A172 (cell line): ENCODE measurements around the gene FGA. TPM values are rescaled to one million over a fixed set of nuclear protein-coding genes. Genes with fewer than 3 reads are reported as not detected.

Source experiments
- DNase-seq: peaks from one replicate; pipeline ENCODE4 v3.0.0-alpha.2; 2015; ENCODE audit warnings: low spot score
- total RNA-seq: library from RNA; depleted of rRNA; stranded (reverse); fragments of >200 nt; shearing (Covaris generic); gene quantifications from 2 replicates; pipeline ENCODE4 v1.2.3, GENCODE V29; 2014

The FGA gene
- total RNA-seq, 1 experiment from 2014 or later, result not detected

- no peak for DNase-seq
Measured at GRCh38 chr4:154583230-154583629, 7.3 kb downstream of the FGA start.

- no peak for DNase-seq
Measured at GRCh38 chr4:154582723-154583122, 7.8 kb downstream of the FGA start.

GRCh38 chr4:154579927-154580326 lies 10.6 kb downstream of the FGA start:
- no peak for DNase-seq

- no peak for DNase-seq
Measured at GRCh38 chr4:154578919-154579318, 11.6 kb downstream of the FGA start.

DNA sequence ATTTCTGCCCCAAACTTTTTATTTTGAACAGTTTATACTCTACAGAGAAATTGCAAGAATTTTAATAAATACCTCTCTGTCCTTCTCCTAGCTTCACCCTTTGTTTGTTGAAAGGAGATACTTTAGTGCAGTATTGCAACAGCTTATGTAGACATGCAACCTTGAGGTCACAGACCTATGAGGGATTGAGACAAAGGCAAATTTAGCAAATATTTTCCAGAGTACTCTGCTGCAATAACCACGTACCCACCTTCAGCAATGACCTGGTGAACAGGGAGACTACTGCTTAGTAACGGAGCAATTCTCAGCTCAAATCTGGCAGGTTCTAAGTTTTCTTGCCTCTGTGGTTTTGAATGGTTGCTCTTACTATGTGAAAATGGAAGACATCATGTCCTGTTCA lies 13.2 kb downstream of the FGA start:
- DNase-seq, result no peak

- no peak for DNase-seq
Measured at GRCh38 chr4:154574311-154574710, 16.2 kb downstream of the FGA start.

DNA sequence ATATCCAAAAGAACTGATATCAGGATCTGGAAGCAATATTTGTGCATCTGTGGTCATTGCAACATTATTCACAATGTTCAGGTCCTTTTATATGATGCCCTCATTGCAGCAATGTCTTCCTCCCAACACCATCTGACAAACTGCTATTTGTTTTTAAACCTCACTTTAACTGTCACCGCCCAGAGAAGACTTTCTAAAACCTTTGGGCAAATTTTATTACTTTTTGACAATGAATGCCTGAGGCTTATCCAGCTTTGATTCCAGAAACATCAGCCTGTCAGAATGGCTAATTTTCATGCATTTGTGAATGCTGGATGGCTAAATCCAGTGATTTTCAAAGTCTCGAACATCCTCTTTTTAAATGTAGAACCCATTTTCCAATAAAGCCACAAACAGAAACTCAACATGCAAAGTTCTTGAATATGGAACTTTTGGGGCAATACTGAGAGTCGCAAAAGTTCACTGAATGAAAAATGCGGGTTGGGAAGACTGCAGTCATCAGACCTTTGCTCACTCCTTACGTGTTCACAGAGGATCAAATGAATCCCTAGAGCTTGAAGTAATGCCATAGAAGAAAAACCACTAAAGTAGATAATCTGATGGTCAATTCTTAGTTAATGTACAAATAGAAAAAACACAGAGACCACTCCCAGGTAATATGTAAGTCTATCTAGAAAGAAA lies 17.2 kb downstream of the FGA start:
- no peak for DNase-seq

GRCh38 chr4:154569584-154569983 lies 21.0 kb downstream of the FGA start:
- DNase-seq, result no peak

DNA sequence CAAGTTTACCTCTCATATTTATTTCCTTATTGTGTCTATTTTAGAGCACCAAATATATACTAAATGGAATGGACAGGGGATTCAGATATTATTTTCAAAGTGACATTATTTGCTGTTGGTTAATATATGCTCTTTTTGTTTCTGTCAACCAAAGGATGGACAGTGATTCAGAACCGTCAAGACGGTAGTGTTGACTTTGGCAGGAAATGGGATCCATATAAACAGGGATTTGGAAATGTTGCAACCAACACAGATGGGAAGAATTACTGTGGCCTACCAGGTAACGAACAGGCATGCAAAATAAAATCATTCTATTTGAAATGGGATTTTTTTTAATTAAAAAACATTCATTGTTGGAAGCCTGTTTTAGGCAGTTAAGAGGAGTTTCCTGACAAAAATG lies 21.5 kb downstream of the FGA start:
- no peak for DNase-seq

- DNase-seq, result no peak
Measured at GRCh38 chr4:154566639-154567204, 23.8 kb downstream of the FGA start.

- DNase-seq, result no peak
Measured at GRCh38 chr4:154565704-154566103, 24.8 kb downstream of the FGA start.

DNA sequence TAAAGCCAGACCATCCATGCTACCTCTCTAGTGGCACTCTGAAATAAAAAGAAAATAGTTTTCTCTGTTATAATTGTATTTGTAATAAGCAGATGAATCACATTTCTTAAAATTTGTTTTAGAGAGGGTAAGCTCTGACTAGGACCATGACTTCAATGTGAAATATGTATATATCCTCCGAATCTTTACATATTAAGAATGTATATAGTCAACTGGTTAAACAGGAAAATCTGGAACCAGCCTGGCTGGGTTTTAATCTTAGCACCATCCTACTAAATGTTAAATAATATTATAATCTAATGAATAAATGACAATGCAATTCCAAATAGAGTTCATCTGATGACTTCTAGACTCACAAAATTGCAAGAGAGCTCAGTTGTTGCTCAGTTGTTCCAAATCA lies 26.2 kb downstream of the FGA start:
- DNase-seq, result no peak

DNA sequence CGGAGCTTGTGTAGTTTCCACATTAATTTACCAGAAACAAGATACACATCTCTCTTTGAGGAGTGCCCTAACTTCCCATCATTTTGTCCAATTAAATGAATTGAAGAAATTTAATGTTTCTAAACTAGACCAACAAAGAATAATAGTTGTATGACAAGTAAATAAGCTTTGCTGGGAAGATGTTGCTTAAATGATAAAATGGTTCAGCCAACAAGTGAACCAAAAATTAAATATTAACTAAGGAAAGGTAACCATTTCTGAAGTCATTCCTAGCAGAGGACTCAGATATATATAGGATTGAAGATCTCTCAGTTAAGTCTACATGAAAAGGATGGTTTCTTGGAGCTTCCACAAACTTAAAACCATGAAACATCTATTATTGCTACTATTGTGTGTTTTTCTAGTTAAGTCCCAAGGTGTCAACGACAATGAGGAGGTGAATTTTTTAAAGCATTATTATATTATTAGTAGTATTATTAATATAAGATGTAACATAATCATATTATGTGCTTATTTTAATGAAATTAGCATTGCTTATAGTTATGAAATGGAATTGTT lies 27.8 kb downstream of the FGA start, which contains the start of gene FGB:
Gene FGB (plus strand): TSS at position 315 of the 558 bp plus-strand sequence. CDS start 8 bp downstream, at position 323.
- no peak for DNase-seq

DNA sequence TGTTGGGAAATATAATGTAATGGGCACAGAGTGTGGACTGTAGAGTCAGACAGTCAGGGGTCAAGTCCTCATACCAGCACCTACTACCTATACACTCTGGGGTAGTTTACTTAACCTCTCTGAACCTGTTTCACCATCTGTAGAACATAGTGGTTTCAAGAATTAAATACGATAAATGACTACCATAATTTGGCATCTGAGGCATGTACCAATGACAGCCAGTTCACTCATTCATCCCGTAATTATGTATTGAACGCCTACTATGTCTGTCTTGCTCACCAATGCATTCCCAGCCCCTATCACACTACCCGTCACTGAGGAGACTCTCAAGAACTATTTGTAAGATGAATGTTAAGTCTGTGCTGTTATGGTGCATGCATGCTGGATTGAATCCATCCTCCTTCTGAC lies 29.7 kb downstream of the FGA start:
- DNase-seq, result peak; percentile 21

GRCh38 chr4:154560419-154560801 lies 30.1 kb downstream of the FGA start:
- DNase-seq, result no peak

- DNase-seq, result peak; percentile 61
Measured at GRCh38 chr4:154559494-154560418, 30.8 kb downstream of the FGA start.

DNA sequence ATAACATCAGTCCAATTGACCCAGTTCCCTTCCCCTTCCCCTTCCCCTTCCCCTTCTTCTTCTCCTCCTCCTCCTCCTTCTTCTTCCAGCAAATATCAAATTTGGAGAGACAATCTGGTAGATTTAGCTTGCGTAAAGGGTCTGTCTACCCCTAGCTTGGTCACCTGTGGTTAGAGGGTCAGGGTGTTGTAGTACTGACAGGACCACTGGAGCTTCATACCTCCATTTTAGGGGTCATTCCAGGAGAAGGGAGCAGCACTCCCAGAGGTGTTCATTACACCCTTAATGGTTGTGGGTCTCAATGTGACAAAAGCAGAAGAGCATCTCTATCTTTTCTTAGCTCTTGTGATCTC lies 31.4 kb downstream of the FGA start:
- DNase-seq, result no peak

- DNase-seq, result peak; percentile 59
Measured at GRCh38 chr4:154551872-154552686, 38.5 kb downstream of the FGA start.

GRCh38 chr4:154549894-154550790 lies 40.4 kb downstream of the FGA start, which contains the start of gene PLRG1:
Gene PLRG1 (minus strand): TSS chr4:154550400. CDS start chr4:154550308, 92 bp downstream.
- DNase-seq, result peak; percentile 89

DNA sequence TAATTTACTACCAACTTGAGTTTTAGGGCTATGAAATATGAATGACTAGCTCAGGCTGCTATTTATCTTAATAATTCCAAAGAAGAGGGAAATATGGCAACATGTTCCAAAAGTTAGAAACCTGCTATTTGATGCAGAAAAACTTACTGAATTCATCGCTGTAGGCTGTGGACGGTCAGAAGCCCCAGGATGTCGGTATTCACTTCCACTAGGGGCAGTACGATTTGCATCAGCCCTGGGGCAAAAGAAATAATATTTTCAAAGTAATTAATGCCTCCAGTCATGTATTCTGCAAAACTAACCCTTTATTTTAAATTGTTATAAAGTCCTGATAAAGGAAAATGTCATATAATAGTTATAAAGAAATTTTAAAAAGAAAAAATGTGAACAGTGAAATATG lies 44.9 kb downstream of the FGA start:
- DNase-seq, result no peak
